Activated CD4-positive, alpha-beta T cell treated with anti-CD3 and anti-CD28 coated beads, Interleukin-2, amount 50 U/mL, for 16 hours (primary cell): ENCODE data around the gene MPRIP.
A peak's percentile ranks its signal among the peaks of the same experiment; 100 is the strongest.

ENCODE experiments used
- DNase-seq: peaks from one replicate; pipeline ENCODE4 v3.0.0-alpha.2; 2020

Gene MPRIP

GRCh38 chr17:17111401-17112393 lies 69.4 kb downstream of the MPRIP start:
- DNase-seq: no peak

GRCh38 chr17:17112628-17113200 lies 70.5 kb downstream of the MPRIP start:
- no peak for DNase-seq

- DNase-seq: no peak
Observed at GRCh38 chr17:17114592-17115225, 72.5 kb downstream of the MPRIP start.

GRCh38 chr17:17115620-17116019 lies 73.4 kb downstream of the MPRIP start:
- DNase-seq: no peak

- DNase-seq: no peak
Observed at GRCh38 chr17:17116406-17116805, 74.1 kb downstream of the MPRIP start.

- DNase-seq: no peak
Observed at GRCh38 chr17:17117923-17118322, 75.7 kb downstream of the MPRIP start.

GRCh38 chr17:17118399-17118798 lies 76.1 kb downstream of the MPRIP start:
- DNase-seq: no peak

GRCh38 chr17:17119106-17119505 lies 76.8 kb downstream of the MPRIP start:
- no peak for DNase-seq

- peak; percentile 67 for DNase-seq
Observed at GRCh38 chr17:17119533-17119932, 77.3 kb downstream of the MPRIP start.

- DNase-seq: no peak
Observed at GRCh38 chr17:17120294-17120693, 78.0 kb downstream of the MPRIP start.

- no peak for DNase-seq
Observed at GRCh38 chr17:17120701-17121100, 78.4 kb downstream of the MPRIP start.

GRCh38 chr17:17121162-17121561 lies 78.9 kb downstream of the MPRIP start:
- no peak for DNase-seq

- DNase-seq: no peak
Observed at GRCh38 chr17:17122781-17123483, 80.7 kb downstream of the MPRIP start.

GRCh38 chr17:17124341-17124740 lies 82.1 kb downstream of the MPRIP start:
- DNase-seq: no peak

- DNase-seq: no peak
Observed at GRCh38 chr17:17125136-17126084, 83.2 kb downstream of the MPRIP start.

GRCh38 chr17:17126131-17127110 lies 84.2 kb downstream of the MPRIP start:
- no peak for DNase-seq

GRCh38 chr17:17127156-17127555 lies 84.9 kb downstream of the MPRIP start:
- no peak for DNase-seq

- no peak for DNase-seq
Observed at GRCh38 chr17:17127730-17128291, 85.6 kb downstream of the MPRIP start.

- DNase-seq: no peak
Observed at GRCh38 chr17:17128476-17129075, 86.3 kb downstream of the MPRIP start.

GRCh38 chr17:17129466-17129865 lies 87.2 kb downstream of the MPRIP start:
- DNase-seq: no peak
